ENCODE results near the gene SGIP1. TPM values are rescaled to one million over a fixed set of nuclear protein-coding genes. Genes with fewer than 3 reads are reported as not detected.

The SGIP1 gene
- polyA plus RNA-seq, 3 donors, result not detected

- H3K27ac ChIP-seq (ENCODE audit: low read depth in 1 of 2, low read length in 2 of 2), result no peak overlapping the region
- no peak overlapping the region for H2AFZ ChIP-seq (ENCODE audit: insufficient read depth, low read depth, low read length, poor library complexity, severe bottlenecking)
- Mint-ChIP-seq H3K4me1 (peaks cover 28% of the 10 kb centered on the region), H3K4me3 (no peak overlapping the region), H3K27ac (no peak overlapping the region), H3K27me3 (ENCODE audit: low read depth in 3 of 3) (no peaks in the 10 kb centered on the region), H3K9me3 (no peaks in the 10 kb centered on the region), H3K36me3 (no peaks in the 10 kb centered on the region)
- H3K79me2 ChIP-seq (ENCODE audit: insufficient read depth, low read length), result no peaks in the 10 kb centered on the region
- WGBS (ENCODE audit: insufficient coverage), result no CpG with 5 or more reads among the region's 3 CpGs
- no peak for DNase-seq
- H3K4me3 ChIP-seq (replicated peaks in 1 of 3; ENCODE audit: low read depth in 2 of 3, low read length in 3 of 3), result no peak overlapping the region
- H3K4me2 ChIP-seq (replicated peaks; ENCODE audit: extremely low read depth, low read length, poor library complexity, severe bottlenecking), result no peak overlapping the region
- TF ChIP-seq CTCF (IDR thresholded peaks at IDR 0.05), result no peak
- no peaks in the 10 kb centered on the region for H3K9me3 ChIP-seq (replicated peaks in 1 of 2; ENCODE audit: control insufficient read depth in 1 of 2, insufficient read depth in 1 of 2, low read length in 2 of 2)
- no peaks in the 10 kb centered on the region for H4K20me1 ChIP-seq (ENCODE audit: insufficient read depth, low read length)
- intact Hi-C loops (cut with micrococcal nuclease), result no loop called here
- H3K4me1 ChIP-seq (ENCODE audit: control insufficient read depth in 1 of 2, insufficient read depth in 2 of 2, low read length in 2 of 2), result peaks cover 20% of the 10 kb centered on the region in 2 donors
- no peaks in the 10 kb centered on the region for H3K27me3 ChIP-seq (ENCODE audit: control insufficient read depth in 2 of 2, insufficient read depth in 2 of 2, low read length in 2 of 2)
- no peak overlapping the region for H3K9ac ChIP-seq (ENCODE audit: insufficient read depth, low read length, poor library complexity, severe bottlenecking)
- no peaks in the 10 kb centered on the region for H3K36me3 ChIP-seq (replicated peaks in 1 of 2; ENCODE audit: control insufficient read depth in 1 of 2, insufficient read depth in 2 of 2, low read length in 2 of 2)
Observed at GRCh38 chr1:66750577-66750976, 216.6 kb downstream of the SGIP1 start.

- H3K9me3 ChIP-seq (replicated peaks in 1 of 2; ENCODE audit: control insufficient read depth in 1 of 2, insufficient read depth in 1 of 2, low read length in 2 of 2), result no peaks in the 10 kb centered on the region
- no peaks in the 10 kb centered on the region for H3K36me3 Mint-ChIP-seq
- no peaks in the 10 kb centered on the region for H3K27me3 Mint-ChIP-seq (ENCODE audit: low read depth in 3 of 3)
- peak overlapping the region; percentile 50 for H3K9ac ChIP-seq (ENCODE audit: insufficient read depth, low read length, poor library complexity, severe bottlenecking)
- peak overlapping the region in 1 of 2 donors; percentile 95 for H3K4me3 Mint-ChIP-seq
- H3K27me3 ChIP-seq (ENCODE audit: control insufficient read depth in 2 of 2, insufficient read depth in 2 of 2, low read length in 2 of 2), result no peaks in the 10 kb centered on the region
- peaks cover 20% of the 10 kb centered on the region in 2 donors for H3K4me1 ChIP-seq (ENCODE audit: control insufficient read depth in 1 of 2, insufficient read depth in 2 of 2, low read length in 2 of 2)
- H3K36me3 ChIP-seq (replicated peaks in 1 of 2; ENCODE audit: control insufficient read depth in 1 of 2, insufficient read depth in 2 of 2, low read length in 2 of 2), result no peaks in the 10 kb centered on the region
- H3K27ac ChIP-seq (ENCODE audit: low read depth in 1 of 2, low read length in 2 of 2), result no peak overlapping the region
- H3K9me3 Mint-ChIP-seq, result no peaks in the 10 kb centered on the region
- H3K4me2 ChIP-seq (replicated peaks; ENCODE audit: extremely low read depth, low read length, poor library complexity, severe bottlenecking), result no peak overlapping the region
- no CpG with 5 or more reads among the region's 4 CpGs for WGBS (ENCODE audit: insufficient coverage)
- no peak overlapping the region for H3K27ac Mint-ChIP-seq
- H3K4me1 Mint-ChIP-seq, result peaks cover 28% of the 10 kb centered on the region
- H2AFZ ChIP-seq (ENCODE audit: insufficient read depth, low read depth, low read length, poor library complexity, severe bottlenecking), result no peak overlapping the region
- no peaks in the 10 kb centered on the region for H4K20me1 ChIP-seq (ENCODE audit: insufficient read depth, low read length)
- H3K79me2 ChIP-seq (ENCODE audit: insufficient read depth, low read length), result no peaks in the 10 kb centered on the region
- intact Hi-C loops (cut with micrococcal nuclease), result no loop called here
- TF ChIP-seq CTCF (IDR thresholded peaks at IDR 0.05), result no peak
- no peak for DNase-seq
- peak overlapping the region in 1 of 3 experiments; percentile 74 for H3K4me3 ChIP-seq (replicated peaks in 1 of 3; ENCODE audit: low read depth in 2 of 3, low read length in 3 of 3)
Observed at GRCh38 chr1:66751160-66751559, 217.2 kb downstream of the SGIP1 start.

Data from CD14-positive monocyte (primary cell).